OCI-LY7 (cell line): ENCODE measurements around the gene UVRAG. TPM values are rescaled to one million over a fixed set of nuclear protein-coding genes. Genes with fewer than 3 reads are reported as not detected.

Experiments
- BruUV-seq: library from RNA; stranded (reverse); fragments of 400-500 nt; replicated peaks from 2 replicates; lab custom pipeline; 2021; lab: Mats Ljungman, UMichigan
- CTCF ChIA-PET: fragments of 300-600 bp; sonication (Branson Sonifier 250); formaldehyde crosslinking; loops from one replicate; lab custom pipeline; 2022; ENCODE audit warnings: antibody characterized with exemption; ENCODE audit not compliant: unreplicated experiment; lab: Charles Lee
- POLR2A ChIA-PET: fragments of 300-600 bp; sonication (Branson Sonifier 250); formaldehyde crosslinking; loops from one replicate; lab custom pipeline; 2022; ENCODE audit warnings: antibody characterized with exemption; lab: Charles Lee
- DNase-seq: peaks from one replicate; pipeline ENCODE4 v3.0.0-alpha.2; 2015; ENCODE audit warnings: low spot score
- H2AFZ ChIP-seq: fragments of 200-600 bp; sonication (generic), shearing (Covaris generic); 2 replicates; pipeline ENCODE4 v1.6.1; 2014; ENCODE audit warnings: mild to moderate bottlenecking, antibody characterized with exemption, low read length, moderate library complexity
- H3K27ac ChIP-seq: fragments of 200-600 bp; sonication (generic); 2 replicates; pipeline ENCODE4 v1.5.1; 2014; ENCODE audit warnings: mixed run types, low read depth, mild to moderate bottlenecking, moderate library complexity, low read length, inconsistent platforms; ENCODE audit not compliant: poor library complexity, severe bottlenecking
- H3K36me3 ChIP-seq: fragments of 200-600 bp; sonication (generic); 2 replicates; pipeline ENCODE4 v1.6.1; 2014; ENCODE audit warnings: mild to moderate bottlenecking, antibody characterized with exemption, low read length, moderate library complexity, mixed read lengths; ENCODE audit not compliant: insufficient read depth
- H3K4me1 ChIP-seq: fragments of 200-600 bp; sonication (generic); 2 replicates; pipeline ENCODE4 v1.5.1; 2014; ENCODE audit warnings: mild to moderate bottlenecking, low read length; ENCODE audit not compliant: insufficient read depth, poor library complexity, severe bottlenecking
- H3K4me2 ChIP-seq: fragments of 200-600 bp; sonication (generic); 2 replicates; pipeline ENCODE4 v1.6.1; 2014; ENCODE audit warnings: mild to moderate bottlenecking, low read length
- H3K4me3 ChIP-seq: fragments of 200-600 bp; sonication (generic); 2 replicates; pipeline ENCODE4 v1.5.1; 2014; ENCODE audit warnings: mild to moderate bottlenecking, low read depth, low read length; ENCODE audit not compliant: poor library complexity, severe bottlenecking
- H3K79me2 ChIP-seq: fragments of 200-600 bp; sonication (generic); 2 replicates; pipeline ENCODE4 v1.6.1; 2016; ENCODE audit warnings: low read depth, mild to moderate bottlenecking, low read length, moderate library complexity, mixed read lengths; ENCODE audit not compliant: insufficient read depth
- H3K9me2 ChIP-seq: fragments of 200-600 bp; sonication (generic); 2 replicates; pipeline ENCODE4 v1.6.1; 2016; ENCODE audit warnings: mild to moderate bottlenecking, low read length, mixed read lengths; ENCODE audit not compliant: insufficient read depth
- H3K9me3 ChIP-seq: fragments of 200-600 bp; sonication (generic); 2 replicates; pipeline ENCODE4 v1.6.1; 2014; ENCODE audit warnings: mild to moderate bottlenecking, mixed run types, low read length, mixed read lengths
- H4K20me1 ChIP-seq: fragments of 200-600 bp; sonication (generic); 2 replicates; pipeline ENCODE4 v1.6.1; 2014; ENCODE audit warnings: mild to moderate bottlenecking, antibody characterized with exemption, low read length, moderate library complexity, mixed read lengths; ENCODE audit not compliant: insufficient read depth
- EZH2phosphoT487 ChIP-seq: fragments of 200-600 bp; sonication (generic); IDR thresholded peaks from 2 replicates; pipeline ENCODE4 v1.6.1; 2018; ENCODE audit warnings: low read depth, borderline replicate concordance, mild to moderate bottlenecking, mixed run types, antibody characterized with exemption, low read length, moderate library complexity, mixed read lengths
- intact Hi-C: fragments of 100-400 bp; cut with micrococcal nuclease; formaldehyde crosslinking; loops from one replicate; pipeline ENCODE4 v1.10.0; 2022; ENCODE audit not compliant: unreplicated experiment
- total RNA-seq, 2 experiments: library from RNA; depleted of rRNA in 1 of 2; stranded (reverse); fragments of >200 nt in 1 of 2; shearing (Covaris generic) in 1 of 2; gene quantifications; 2 replicates each; pipeline ENCODE4 v1.2.3, GENCODE V29; 2014 to 2022
- TF ChIP-seq, protein P1 (sequence below): fragments of 200-600 bp; sonication (generic); conservative IDR thresholded peaks from 2 replicates; pipeline ENCODE4 v1.5.1; 2014; ENCODE audit warnings: mild to moderate bottlenecking, antibody characterized with exemption, low read length, moderate library complexity, mixed read lengths

UVRAG gene
- total RNA-seq, 2 experiments from 2014 or later, result 43.7 to 73.3 TPM

DNA sequence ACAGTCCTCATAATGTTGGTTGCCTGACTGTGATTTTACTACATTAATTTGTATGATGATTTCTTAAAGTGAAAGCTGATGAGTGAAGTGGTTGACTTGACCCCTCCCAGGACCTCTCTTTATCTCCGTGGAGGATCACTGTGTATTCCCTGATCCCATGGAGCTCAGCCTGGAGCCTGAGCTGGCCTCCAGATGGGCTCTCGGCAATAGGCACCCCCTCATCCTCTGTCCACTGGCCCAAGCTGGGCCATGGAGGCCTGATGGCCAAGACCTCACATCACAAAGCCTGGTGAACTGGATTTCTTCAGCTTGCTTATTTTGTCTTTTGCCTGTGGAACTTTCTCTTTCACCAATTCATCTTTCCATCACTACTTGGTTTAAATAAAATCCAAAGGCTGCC, 316.1 kb downstream of the UVRAG start:
- no TSS peak for BruUV-seq
- TF ChIP-seq EZH2phosphoT487, result no peak
- TF ChIP-seq, protein P1, sequence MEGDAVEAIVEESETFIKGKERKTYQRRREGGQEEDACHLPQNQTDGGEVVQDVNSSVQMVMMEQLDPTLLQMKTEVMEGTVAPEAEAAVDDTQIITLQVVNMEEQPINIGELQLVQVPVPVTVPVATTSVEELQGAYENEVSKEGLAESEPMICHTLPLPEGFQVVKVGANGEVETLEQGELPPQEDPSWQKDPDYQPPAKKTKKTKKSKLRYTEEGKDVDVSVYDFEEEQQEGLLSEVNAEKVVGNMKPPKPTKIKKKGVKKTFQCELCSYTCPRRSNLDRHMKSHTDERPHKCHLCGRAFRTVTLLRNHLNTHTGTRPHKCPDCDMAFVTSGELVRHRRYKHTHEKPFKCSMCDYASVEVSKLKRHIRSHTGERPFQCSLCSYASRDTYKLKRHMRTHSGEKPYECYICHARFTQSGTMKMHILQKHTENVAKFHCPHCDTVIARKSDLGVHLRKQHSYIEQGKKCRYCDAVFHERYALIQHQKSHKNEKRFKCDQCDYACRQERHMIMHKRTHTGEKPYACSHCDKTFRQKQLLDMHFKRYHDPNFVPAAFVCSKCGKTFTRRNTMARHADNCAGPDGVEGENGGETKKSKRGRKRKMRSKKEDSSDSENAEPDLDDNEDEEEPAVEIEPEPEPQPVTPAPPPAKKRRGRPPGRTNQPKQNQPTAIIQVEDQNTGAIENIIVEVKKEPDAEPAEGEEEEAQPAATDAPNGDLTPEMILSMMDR, result no peak
- ChIA-PET POLR2A (no interaction called here), CTCF (interaction anchor here (0.6 to 1.5 kb wide), 2 partner anchors 21 to 76 kb away, joined by 3 read pairs; no protein-coding TSS in a partner anchor)
- no peaks in the 10 kb centered on the region for H3K4me1 ChIP-seq
- H3K27ac ChIP-seq, result no peak overlapping the region
- DNase-seq, result no peak
- H3K4me2 ChIP-seq, result no peak overlapping the region
- H3K9me3 ChIP-seq, result no peaks in the 10 kb centered on the region
- no peak overlapping the region for H2AFZ ChIP-seq
- intact Hi-C loops, result no loop called here
- H4K20me1 ChIP-seq, result peaks cover 3% of the 10 kb centered on the region; the same call in 1 of the 2 replicates
- peaks cover 28% of the 10 kb centered on the region for H3K36me3 ChIP-seq
- no peaks in the 10 kb centered on the region for H3K79me2 ChIP-seq
- no peaks in the 10 kb centered on the region for H3K9me2 ChIP-seq
- H3K4me3 ChIP-seq, result no peak overlapping the region

DNA sequence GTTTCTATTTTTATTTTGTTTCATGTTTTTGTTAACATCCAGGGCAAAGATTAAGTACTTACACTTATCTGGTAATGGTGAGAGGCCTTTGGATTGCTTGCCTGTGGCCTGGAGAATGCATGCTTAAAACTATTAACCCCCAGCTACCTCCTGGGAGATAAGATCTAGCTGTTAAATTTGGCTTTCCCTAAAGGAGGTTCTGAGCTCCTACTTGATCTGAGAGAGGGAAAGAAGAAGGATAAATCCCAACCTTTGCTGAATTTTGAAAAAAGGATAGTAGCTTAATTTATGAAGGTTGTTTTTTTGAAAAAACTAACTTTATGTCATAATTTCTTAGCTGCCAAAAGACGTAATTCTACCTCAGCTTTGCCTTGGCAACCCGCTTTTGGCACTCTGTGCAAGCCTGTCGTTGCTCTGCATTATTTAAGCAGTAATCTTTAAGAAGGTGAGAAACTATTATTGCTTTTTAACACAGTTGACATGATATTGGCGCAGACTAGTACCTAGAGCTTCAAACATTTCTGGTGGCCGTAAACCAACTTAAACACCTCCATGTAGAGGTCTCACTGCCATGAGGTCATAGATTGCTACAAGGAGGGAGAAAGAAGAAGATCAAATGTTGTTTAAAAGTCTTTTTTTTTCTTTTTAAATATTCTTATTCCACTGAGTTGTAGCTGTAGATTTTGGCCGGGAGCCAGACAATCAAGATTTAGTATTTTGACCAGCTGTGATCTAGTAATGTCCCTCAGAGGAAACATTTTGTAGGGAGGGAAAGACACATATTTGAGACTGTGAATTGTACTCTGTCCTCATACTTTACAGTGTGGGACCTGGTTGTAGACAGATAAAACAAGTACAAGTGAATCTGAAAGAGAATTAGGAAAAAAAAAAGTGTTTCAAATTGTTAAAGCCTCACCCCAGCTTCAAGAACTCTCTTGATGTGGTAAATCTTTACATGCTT, 316.9 kb downstream of the UVRAG start:
- ChIA-PET POLR2A (no interaction called here), CTCF (interaction anchor here (1.5 kb wide), 1 partner anchor 22 kb away, joined by 3 read pairs; no protein-coding TSS in a partner anchor)
- Histone ChIP-seq H3K4me2 (no peak overlapping the region), H3K79me2 (no peaks in the 10 kb centered on the region), H3K4me3 (no peak overlapping the region), H4K20me1 (peaks cover 3% of the 10 kb centered on the region; the same call in 1 of the 2 replicates), H3K36me3 (peaks cover 27% of the 10 kb centered on the region), H3K9me2 (no peaks in the 10 kb centered on the region), H3K4me1 (no peaks in the 10 kb centered on the region), H3K9me3 (no peaks in the 10 kb centered on the region), H2AFZ (no peak overlapping the region), H3K27ac (no peak overlapping the region)
- no peak for DNase-seq
- BruUV-seq, result no TSS peak
- intact Hi-C loops, result no loop called here
- TF ChIP-seq, protein P1, result no peak
- no peak for TF ChIP-seq EZH2phosphoT487
